Embryonic facial prominence (tissue), 1 donor: ENCODE results near the gene USH1G.
"Not testable (repeated sequence)": the region's sequence is repeated elsewhere in the genome, so short reads cannot be mapped to it uniquely, and the experiment has no call there.

Experiments used
- DNase-seq: peaks from one replicate; pipeline ENCODE4 v3.0.0-alpha.2; 2016; ENCODE audit errors: extremely low spot score

Gene USH1G

DNA sequence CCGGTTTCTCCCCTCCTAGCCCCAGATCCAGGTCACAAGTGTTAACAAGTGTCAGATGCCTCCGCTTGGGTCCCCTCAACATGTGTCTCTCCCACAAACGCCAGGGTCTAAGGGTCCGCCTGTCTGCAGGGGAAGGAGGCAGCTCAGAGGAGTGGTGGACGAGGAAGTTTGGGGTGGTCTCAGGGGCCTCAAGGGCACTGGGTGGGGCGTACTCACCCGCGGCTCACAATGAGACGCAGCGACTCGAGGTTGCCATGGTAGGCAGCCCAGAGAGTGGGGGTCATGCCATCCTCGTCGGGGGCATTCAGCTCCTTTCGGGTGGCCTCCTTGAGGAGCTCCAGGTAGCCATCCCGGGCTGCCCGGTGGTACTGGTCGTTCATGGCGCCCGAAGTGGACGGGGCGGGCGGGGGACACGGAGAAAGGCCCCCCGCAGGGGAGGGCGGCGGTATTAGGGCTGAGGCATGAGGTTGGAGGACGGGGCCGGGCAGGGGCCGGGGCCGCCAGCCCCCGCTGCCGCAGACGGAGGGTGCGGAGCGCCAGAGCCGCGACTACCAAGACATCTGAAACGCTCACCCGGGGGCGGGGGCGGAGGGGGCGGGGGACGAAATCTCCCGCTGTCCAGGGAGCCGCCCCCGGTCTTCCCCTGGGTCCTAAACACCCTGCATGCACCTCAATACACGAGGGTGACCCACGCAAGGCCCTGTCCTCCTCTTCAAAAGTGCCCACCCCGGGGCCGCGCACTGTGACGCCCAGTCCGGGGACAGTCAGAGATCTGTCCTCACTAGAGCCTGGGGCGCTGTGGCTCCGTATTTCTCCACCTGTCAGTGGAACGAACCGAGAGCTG lies at the start of gene USH1G:
TSS of gene USH1G (minus strand) at position 562 of the 844 bp plus-strand sequence. CDS start at position 380, 182 bp downstream.
- no peak for DNase-seq

DNA sequence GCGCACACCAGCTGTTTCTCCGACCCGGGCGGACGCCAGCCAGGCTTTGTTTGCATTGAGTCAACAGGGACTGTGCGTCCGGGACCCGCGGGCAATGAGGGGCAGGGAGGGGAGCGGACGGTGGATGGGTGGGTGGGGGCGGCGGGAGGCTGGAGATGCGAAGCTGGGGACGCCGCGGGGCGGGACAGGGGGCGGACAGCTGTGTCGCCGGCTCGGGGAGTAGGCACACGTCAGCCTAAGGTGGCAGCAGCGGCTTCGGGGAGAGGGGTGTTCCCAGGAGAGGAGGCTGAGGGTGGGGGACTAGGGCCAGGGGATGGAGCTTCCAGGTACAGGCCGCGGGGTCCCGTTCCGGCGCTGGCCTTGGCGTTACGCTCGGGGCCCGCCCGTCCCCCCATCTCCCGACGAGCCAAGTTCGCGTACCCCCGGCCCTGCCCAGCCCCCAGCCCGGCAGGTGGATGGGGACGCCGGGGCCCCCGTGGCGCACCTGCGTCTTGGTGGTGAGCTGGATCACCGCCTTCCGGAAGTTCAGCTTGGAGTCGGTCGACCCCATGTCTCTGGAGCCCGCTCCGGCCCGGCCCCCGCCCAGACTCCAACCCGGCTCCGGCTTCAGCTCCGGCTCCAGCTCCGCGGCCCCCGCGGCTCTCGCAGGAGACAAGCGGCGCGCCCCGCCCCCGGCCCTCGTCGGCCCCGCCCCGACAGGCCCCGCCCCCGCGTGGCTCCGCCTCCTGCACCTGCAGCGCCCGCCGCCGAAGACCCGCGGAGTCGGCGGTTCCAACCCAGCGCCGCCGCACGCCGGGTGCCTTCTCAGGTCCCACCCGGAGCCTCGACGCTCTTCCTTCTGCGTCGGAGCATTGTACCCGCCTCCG lies 49.3 kb upstream of the USH1G start, which contains the start of gene HID1:
TSS of gene HID1 (minus strand) at position 653 of the 866 bp plus-strand sequence. CDS start at position 550, 103 bp downstream.
- no peak for DNase-seq

DNA sequence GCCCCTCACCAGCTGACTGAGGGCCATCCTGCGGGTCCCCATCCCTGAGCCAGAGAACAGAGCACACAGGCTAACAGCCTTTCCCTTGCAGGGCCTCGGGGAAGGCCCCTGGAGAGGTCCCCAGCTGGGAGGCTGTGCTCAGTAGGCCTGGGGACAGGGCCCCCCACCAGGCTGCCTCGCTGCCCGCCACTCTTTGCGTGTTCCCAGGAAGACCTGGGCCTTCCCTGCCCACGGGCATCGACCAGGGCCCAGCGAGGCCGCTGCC lies 48.7 kb upstream of the USH1G start:
- DNase-seq = no peak

DNA sequence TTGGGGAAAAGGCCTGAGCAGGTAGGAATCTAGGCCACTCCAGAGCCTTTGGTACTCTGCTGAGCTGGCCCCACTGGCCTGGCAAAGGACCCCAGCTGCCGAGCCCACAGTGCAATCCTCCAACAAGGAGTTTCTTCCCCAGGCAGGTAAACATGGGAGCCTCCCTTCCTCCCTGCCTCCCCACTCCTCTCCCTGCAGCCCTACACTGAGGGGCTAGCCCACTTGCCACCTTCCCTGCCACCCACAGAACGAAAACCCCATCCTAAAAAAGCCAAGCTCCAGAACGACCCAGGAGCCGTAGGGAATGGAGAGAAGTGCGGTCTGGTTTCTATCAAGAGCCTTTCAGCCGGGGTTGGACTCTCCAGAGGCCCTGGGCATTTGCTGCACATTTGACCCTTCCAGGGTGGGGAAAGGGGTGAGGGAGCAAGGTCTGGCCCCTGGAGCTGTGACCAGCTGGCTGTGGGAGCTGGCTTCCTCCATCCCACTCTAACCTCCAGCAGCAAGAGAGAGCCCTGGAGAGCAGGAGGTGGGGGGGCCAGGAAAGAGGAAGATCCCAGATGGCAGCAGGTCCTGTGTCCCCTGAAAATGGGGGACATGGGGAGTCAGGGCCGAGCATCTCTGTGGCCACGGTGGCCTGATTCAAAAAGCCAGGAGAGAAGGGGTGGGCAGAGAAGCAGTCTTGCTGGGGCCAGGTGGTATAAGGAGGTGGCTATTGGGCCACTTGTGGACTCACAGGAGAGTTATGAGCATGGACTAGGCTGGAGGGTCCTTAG lies 48.2 kb upstream of the USH1G start:
- DNase-seq = no peak

DNA sequence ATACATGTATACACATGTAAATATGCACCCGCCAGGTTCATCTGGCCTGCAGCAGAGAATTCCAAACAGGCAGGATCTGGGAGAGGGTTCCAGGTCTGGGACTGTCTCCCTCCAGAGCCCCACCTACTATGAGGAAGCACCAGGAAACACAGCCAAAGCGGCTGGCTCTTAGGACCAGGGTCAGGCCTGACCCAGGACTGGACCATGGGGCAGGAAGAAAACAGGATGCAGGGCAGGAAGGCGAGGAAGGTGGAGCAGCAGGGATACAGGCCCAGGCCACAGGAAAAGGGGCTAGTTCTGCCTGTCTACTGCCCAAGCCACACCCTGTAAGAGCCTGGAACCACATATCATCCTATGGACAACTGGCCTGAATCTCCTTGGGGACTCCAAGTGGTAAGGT lies 47.3 kb upstream of the USH1G start:
- DNase-seq = no peak

DNA sequence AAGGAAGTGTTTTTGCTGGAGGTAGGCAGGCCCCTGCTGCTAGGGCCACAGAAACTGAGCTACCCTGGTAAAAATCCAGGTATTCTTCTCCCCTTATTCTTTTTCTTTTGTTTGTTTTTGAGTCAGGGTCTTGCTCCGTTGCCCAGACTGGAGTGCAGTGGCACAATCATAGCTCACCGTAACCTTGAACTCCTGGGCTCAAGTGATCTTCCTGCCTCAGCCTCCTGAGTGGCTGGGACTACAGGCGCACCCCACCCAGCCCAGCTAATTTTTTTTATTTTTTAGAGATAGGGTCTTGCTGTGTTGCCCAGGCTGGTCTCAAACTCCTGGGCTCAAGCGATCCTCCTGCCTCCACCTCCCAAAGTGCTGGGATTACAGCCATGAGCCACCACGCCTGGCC lies 46.4 kb upstream of the USH1G start:
- not testable (repeated sequence) for DNase-seq

DNA sequence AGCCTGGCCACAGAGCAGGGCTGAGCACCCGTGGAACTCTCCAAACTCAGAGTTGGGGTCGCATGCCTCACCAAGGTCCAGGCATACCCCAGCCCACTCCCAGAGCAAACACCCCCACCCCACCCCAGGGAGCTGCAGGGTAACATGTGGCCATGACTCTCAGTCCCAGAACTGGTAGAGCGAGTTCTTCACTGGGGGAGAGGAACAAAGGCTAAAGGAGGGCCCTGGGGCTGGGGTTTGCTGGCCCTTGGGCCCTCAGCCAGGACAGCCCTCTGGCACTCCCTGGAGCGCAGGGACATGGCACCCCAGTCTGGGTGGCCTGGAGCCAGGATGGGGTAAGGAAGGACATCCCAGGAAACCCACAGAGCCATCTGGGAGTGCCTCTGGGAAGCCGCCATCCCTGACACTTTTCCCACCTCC lies 45.3 kb upstream of the USH1G start:
- no peak for DNase-seq

DNA sequence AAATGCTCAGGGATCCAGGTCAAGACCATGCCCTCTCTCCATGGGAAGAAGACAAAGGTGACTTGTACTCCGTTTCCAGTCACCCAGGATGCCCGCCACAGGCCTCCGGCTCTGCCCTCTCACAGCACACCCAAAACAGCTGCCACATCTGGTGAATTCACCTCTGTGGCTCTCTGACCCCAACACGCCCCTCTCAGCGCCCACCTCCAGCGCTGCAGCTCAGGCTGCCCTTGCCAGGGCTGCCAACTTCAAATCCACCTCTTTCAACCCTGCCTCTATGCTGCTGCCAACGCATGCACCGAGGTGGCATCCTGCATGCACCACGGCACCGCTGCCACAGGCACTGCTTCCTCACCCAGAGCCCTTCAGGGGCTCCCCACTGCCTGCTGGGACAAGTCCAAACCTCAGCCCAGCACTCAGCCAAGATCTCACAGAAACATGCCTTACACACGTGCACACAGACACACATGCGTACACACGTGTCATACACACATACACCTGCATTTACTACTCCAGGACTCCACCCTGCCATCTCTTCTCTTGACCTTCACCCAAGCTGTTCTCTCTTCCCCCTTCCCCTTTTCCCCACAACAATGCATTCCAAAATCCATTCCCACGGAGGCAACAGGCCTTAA lies 42.0 kb upstream of the USH1G start:
- no peak for DNase-seq

DNA sequence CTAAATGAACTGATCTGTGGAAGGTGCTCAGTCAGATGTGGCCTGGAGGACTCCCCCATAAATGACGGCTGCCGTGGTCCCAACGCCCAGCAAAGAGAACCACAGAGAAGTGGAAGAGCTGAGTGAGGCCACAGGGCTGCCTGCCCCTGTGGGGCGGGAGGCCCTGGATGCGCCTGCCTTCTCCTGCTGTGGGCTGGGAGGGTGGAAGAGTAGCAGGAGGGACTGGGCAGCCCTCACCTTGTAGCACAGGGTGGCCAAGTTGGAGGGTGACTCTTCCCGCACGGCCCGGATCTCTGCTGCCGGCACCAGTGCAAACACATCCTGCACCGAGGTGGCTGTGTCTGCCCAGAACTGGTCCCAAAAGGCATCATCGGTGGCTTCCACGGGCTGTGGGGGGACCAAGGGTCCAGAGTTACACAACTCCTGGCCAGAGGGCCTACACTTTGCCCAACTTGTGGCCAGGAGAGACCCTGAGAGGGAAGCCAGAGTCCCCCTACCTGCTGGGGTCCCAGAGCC lies 41.2 kb upstream of the USH1G start:
- DNase-seq = no peak

DNA sequence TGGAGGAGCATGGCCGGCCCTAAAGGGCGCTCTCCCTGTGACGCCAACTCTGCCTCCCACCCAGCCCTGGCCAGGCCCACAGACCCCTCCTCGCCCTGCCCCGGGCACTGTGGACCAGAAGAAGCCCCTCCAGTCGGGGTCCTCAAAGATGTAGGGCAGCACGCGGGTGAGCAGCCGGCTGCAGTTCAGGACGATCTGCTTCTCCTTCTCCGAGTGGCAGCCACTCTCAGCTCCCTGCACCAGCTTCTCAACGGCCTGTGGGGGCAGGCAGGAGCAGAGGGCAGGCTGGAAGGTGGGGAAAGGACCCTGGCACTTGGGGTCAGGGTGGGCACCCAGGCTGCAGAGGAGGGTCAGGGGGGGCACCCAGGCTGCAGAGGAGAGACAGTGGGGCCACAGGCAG lies 40.6 kb upstream of the USH1G start:
- DNase-seq = no peak

DNA sequence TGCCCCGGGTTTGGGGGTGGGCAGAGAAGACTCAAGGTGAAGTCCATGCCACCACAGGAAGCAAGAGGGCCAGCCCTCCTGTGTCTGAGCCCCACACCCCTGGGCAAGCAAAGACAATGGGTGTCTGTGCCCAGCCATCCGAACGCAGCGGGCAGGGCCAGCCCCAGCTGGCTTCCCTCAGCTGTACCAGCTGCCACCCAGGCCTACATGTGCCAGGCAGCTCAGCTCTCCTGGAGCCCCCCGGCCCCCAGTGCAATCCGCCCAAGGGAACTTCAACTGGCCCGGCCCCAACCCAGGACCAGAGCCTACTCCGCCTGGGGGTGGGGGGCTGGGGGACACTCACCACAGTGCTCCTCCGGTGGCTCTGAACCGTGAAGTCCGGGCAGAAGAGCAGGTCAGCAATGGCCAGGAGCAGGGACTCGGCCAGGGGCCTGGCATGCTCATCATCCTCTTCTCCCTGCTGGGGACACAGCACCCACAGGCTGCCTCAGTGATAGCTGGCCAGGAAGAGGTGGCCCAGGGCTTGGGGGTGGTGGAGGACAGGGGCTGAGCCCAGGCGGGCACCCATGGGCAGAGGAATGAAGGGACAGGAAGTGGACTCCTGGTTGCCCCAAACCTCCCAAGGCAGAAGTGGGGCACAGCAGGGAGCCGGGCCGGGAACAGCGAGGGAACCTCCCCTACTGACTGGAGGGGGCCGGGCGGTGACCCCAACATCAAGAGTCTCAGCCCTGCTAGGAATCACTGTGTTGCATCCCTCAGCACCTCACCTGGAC lies 39.8 kb upstream of the USH1G start:
- DNase-seq = no peak

DNA sequence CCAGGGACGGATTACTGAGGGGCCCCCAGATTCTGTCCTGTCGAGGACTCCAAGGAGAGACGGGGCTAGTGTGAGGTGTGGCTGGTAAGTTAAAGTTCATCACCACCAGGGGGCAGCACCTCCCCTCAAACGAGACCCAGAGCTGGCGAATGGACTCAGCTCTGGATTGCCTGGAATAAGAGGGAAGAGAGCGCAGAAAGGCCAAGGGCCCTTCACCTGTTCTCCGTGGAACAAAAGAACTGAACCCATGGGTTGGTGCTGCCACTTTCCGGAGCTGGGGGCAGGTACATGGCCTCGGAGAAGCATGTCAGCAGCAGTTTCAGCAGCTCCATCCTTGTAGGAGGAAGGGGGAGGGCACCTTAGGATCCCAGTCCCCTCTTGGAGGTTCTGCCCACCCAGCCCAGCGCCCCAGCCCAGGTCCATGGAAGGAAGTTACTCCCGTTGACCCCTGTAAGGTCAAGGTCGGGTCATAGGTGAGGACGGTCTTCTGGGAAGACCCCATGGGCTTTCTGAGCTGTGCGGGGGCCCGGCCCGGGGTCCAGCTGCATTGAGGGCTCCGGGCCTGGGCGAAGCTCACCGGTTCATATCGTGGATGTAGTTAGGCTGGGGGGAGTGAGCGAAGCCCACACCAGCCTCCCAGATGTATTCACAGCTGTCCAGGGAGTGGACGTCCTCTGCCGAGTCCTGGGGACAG lies 38.7 kb upstream of the USH1G start:
- peak; percentile 46 for DNase-seq

DNA sequence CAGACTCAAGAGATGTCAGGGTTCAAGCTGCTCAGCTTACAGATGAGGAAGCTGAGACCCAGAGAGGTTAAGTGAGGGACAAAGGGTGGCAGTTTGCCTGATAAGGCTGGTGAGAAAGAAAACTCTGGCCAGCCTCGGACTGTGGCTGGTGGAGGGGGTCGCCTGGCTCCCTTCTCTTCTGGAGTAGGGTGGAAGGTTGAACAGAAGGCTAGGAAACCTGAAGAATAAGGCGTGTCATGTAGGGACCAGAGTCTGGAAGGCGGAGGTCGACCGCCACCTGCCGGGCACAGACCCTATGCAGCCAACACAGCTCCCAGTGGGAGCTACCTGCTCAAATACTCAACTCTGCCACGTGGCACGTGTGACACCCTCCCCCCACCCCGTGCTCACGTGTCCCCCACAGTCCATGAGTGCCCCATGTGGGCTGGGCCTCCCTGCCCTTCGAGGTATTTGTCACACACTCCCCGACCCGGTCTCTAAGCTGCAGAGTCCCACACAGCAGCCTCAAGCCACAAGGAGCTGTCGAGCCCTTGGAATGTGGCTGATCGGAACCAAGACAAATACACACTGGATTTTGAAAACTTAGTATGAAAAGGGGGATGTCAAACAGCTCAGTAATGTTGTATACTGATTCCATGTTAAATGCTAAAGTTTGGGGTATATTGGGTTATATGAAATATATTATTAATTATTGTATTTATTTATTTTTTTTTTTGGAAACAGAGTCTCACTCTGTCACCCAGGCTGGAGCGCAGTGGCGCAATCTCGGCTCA lies 37.7 kb upstream of the USH1G start:
- DNase-seq = no peak

DNA sequence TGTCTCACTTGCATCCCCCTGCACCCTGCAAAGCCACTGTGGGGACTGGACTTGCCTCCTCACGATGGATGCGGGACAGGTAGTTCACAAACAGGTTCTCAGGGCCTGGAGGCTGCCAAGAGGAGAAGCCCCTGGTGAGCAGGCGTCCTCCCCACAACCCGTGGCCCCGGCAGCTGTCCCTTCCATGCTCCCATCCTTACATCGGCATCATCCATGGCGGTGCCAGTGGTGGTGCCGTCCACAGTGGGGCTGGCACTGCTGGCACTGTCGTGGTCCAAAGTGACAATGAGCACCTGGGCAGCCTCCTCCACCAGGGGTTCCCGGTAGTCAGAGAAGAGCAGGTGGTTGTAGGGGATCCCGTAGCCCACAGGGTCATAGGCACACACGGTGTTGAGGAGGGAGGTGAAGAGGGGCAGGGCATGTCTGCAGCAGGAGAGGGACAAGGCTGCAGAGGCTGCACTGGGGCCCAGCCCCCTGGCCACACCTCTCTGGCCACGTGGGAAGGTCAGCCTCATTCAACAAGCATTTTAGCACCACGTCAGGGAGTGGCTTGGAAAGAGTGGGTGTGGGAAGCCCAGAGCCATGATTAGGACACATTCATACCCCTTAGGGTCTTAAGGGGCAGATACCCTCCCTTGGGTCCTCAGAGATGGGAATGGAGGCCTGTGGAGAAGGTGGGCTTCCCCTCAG lies 36.9 kb upstream of the USH1G start:
- no peak for DNase-seq

DNA sequence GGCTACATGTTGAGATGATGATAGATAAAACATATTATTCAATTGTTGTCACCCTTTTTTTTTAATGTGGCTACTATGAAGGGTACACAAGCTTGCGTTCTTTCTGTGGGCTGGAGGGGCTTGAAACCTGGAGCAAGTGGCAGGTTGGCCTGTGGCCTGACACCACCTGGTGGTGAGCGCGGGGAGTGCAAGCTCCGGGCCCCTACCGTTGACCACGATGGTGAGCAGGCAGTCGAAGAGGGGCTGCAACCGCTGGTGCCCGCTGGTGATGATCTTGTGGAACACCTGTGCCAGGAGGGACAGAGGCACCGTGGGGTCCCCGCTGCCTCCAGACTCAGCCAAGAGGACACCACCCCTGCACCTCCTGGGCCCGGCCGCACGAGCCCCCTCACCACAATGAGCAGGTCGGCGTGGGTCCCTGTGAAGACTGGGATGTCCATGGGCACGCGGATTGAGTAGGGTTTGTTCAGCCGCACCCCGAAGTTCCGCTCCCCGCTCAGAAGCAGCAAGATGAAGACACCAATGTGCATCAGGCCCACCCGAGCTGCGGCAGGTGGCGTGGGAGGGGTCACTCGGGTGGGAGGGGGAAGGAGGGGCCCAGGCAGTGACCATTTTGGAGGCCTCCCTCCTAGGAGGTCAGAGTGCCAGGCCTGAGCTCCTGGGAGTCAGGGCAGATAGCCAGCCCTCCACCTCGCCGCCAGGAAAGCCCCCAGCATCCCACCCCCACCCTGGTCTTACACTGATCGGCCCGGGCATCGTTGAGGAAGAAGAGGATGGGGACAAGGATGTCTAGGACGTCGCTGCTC lies 35.1 kb upstream of the USH1G start:
- DNase-seq = no peak

DNA sequence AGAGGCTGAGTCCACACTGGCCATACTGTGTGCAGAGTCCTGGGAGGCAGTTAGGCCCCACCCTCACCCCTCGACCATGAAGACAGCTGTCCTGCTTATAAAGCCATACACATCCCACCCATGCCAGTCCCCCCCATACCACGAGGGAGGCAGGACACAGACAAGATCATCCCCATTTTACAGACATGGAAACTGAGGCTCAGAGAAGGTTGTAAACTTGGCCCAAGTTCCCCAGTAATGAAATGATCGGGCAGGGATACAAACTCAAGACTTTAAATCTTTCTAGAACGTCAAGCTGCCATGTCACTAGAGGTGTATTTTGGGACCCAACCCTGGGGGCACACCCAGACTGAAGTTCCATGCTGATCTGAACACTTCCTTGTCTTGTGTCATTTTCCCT lies 33.0 kb upstream of the USH1G start:
- no peak for DNase-seq

DNA sequence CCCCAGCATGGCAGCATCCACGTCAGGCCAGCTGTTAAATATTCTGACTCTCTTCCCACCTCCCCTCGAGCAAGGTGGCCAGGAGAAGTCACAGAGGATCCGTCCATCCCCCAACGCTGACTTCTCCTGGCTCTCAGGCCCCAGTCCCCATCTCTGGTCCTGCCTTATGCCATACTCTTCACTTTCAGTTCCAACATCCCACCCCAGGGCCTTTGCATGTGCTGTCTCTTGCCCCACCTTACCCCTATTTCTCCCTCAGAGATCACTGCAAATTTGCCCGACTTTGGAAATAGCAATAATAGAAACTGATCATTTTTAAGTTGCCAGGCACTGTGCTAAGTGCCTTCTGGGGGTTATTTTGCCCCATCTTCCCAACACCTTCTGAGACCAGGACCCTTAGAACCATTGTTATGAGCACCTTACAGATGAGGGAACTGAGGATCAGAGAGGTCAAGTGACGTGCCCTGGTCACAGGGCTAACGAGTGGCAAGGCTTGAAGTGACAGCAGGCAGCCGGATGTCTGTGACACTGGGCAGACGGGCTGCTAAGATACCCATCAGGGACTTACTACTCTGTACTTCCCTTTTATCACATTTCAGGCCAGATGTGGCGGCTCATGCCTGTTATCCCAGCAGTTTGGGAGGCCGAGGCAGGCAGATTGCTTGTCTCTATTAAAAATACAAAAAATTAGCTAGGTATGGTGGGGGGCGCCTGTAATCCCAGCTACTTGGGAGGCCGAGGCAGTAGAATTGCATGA lies 31.8 kb upstream of the USH1G start:
- DNase-seq = no peak
